H1 (cell line): Measurements from ENCODE around the gene TLK2. TPM values are rescaled to one million over a fixed set of nuclear protein-coding genes. Genes with fewer than 3 reads are reported as not detected.

Experiments
- EP300 ChIP-seq, 2 experiments: IDR thresholded peaks; 1 replicate in 1 of 2; 2 replicates in 1 of 2; pipeline ENCODE4 v1.6.1; 2011 to 2012; ENCODE audit warnings: low read depth in 2 of 2, low read length in 2 of 2, mild to moderate bottlenecking in 2 of 2, borderline replicate concordance in 1 of 2, inconsistent platforms in 1 of 2, moderate library complexity in 1 of 2
- MAFK ChIP-seq: IDR thresholded peaks from 2 replicates; pipeline ENCODE4 v1.6.1; 2012; ENCODE audit warnings: low read depth, mild to moderate bottlenecking, improper control_type of control experiment, low read length
- POU5F1 ChIP-seq: IDR thresholded peaks from 2 replicates; pipeline ENCODE4 v1.6.1; 2011; ENCODE audit warnings: low read depth, mild to moderate bottlenecking, low read length, moderate library complexity
- SP4 ChIP-seq: IDR thresholded peaks from 2 replicates; pipeline ENCODE4 v1.6.1; 2012; ENCODE audit warnings: low read length, inconsistent platforms
- TBP ChIP-seq: IDR thresholded peaks from 2 replicates; pipeline ENCODE4 v1.6.1; 2011; ENCODE audit warnings: low read depth, low read length, improper control_type of control experiment
- polyA plus RNA-seq, 7 experiments: library from polyadenylated mRNA; depleted of rRNA in 3 of 7; stranded (reverse) in 5 of 7; unstranded in 2 of 7; fragments of >200 nt in 5 of 7; fragments of 200-250 nt in 2 of 7; gene quantifications; 1 replicate in 5 of 7; 2 replicates in 1 of 7; 4 replicates in 1 of 7; pipeline versions ENCODE4 v1.2.1 to v1.2.3, GENCODE V29; 2011 to 2013; ENCODE audit warnings: missing spikeins in 2 of 7, mixed read lengths in 2 of 7
- total RNA-seq: library from RNA; stranded (reverse); fragmentation: NEBNext Ultra II Directional; extraction: Animal tissue kit (Norgen Biotek cat#: 25700); gene quantifications from 2 replicates; pipeline ENCODE4 v1.2.1, GENCODE V29; 2021

The TLK2 gene
- total and polyA plus RNA-seq, 2 of the 8 experiments (the other 6 are each of a cell fraction or from before 2014, with no cell fraction given): 43.1 to 59.9 TPM

DNA sequence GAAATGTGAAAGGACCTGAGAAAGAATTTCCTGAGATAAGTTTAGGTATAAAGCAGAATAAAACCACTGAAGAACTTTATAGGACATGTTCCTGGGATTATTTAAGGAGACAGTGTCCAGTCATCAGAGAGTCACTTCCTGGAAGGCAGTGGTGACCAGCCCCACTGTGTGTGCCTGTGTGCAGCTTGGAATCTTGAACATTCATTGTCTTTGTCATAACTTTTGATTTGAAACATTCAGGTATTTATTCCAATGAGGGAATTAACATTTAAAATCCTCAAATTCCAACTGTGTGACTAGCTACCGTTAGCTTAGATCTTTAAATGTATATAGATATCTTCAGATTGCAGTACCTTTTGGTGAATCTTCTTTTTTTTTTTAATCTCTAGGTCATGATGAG, 87.2 kb downstream of the TLK2 start (continued):
- TF ChIP-seq MAFK: no peak
- TF ChIP-seq TBP: no peak
- TF ChIP-seq EP300 (IDR thresholded peaks at IDR 0.05; ENCODE audit: borderline replicate concordance in 1 of 2, low read depth in 2 of 2, low read length in 2 of 2): no peak
- no peak for TF ChIP-seq SP4
- TF ChIP-seq POU5F1: no peak
